Endothelial cell of hepatic sinusoid (primary cell): ENCODE data around the gene FAM50A.
"Not testable (repeated sequence)": the region's sequence is repeated elsewhere in the genome, so short reads cannot be mapped to it uniquely, and the experiment has no call there.

Experiments used
- in situ Hi-C: cut with HindIII; loops from 2 replicates; pipeline ENCODE4 v1.10.0; 2017; ENCODE audit warnings: low sequenced_read_pairs

FAM50A gene

GRCh38 chrX:154481911-154482601 lies 38.1 kb downstream of the FAM50A start:
- in situ Hi-C loops = no loop called here

GRCh38 chrX:154482786-154483185 lies 38.8 kb downstream of the FAM50A start:
- in situ Hi-C loops = no loop called here

- in situ Hi-C loops = no loop called here
Measured at GRCh38 chrX:154483325-154483724, 39.4 kb downstream of the FAM50A start.

GRCh38 chrX:154484255-154485149 lies 40.6 kb downstream of the FAM50A start:
- in situ Hi-C loops = no loop called here

- in situ Hi-C loops = no loop called here
Measured at GRCh38 chrX:154485150-154486051, 41.5 kb downstream of the FAM50A start.

GRCh38 chrX:154486052-154486395 lies 42.1 kb downstream of the FAM50A start:
- in situ Hi-C loops = no loop called here

GRCh38 chrX:154486396-154487207 lies 42.7 kb downstream of the FAM50A start, which contains the start of gene UBL4A:
TSS of gene UBL4A (minus strand) at chrX:154486615. CDS start at chrX:154486584, 31 bp downstream.
- in situ Hi-C loops = no loop called here

- in situ Hi-C loops = no loop called here
Measured at GRCh38 chrX:154487518-154488290, 43.8 kb downstream of the FAM50A start.

- in situ Hi-C loops = no loop called here
Measured at GRCh38 chrX:154488336-154489075, 44.6 kb downstream of the FAM50A start.

GRCh38 chrX:154489182-154489581 lies 45.2 kb downstream of the FAM50A start:
- in situ Hi-C loops = no loop called here

GRCh38 chrX:154490021-154490413 lies 46.1 kb downstream of the FAM50A start:
- in situ Hi-C loops = no loop called here

GRCh38 chrX:154490414-154491083 lies 46.6 kb downstream of the FAM50A start, which contains the start of gene SLC10A3:
TSS of gene SLC10A3 (minus strand) at chrX:154490629. CDS start at chrX:154488940, 1,689 bp downstream.
- in situ Hi-C loops = no loop called here

- in situ Hi-C loops = no loop called here
Measured at GRCh38 chrX:154494715-154495114, 50.8 kb downstream of the FAM50A start.

- in situ Hi-C loops = no loop called here
Measured at GRCh38 chrX:154495472-154495922, 51.6 kb downstream of the FAM50A start.

GRCh38 chrX:154496591-154497137 lies 52.7 kb downstream of the FAM50A start:
- in situ Hi-C loops = not testable (repeated sequence)
